ENCODE measurements around the gene SOX5. TPM values are rescaled to one million over a fixed set of nuclear protein-coding genes. Genes with fewer than 3 reads are reported as not detected.

Gene SOX5
- total and polyA plus RNA-seq, 11 donors, result 0.49 to 4.9 (median 2.5) TPM

GRCh38 chr12:23744696-23745095 is 204.8 kb downstream of the SOX5 start:
- Histone ChIP-seq H3K36me3 (peaks cover 0 to 8% (median 0%) of the 10 kb centered on the region in 9 donors), H3K4me3 (no peak overlapping the region), H3K4me1 (no peaks in the 10 kb centered on the region), H3K27me3 (no peaks in the 10 kb centered on the region), H3K27ac (no peak overlapping the region), H3K9me3 (no peaks in the 10 kb centered on the region)
- DNase-seq, result no peak
- intact Hi-C loops (cut with DNase I), result no loop called here
- TF ChIP-seq CTCF (IDR thresholded peaks at IDR 0.05), result no peak
- TF ChIP-seq POLR2A (IDR thresholded peaks at IDR 0.05), result no peak
- ATAC-seq, result no peak
- WGBS, 4 donors, result 35 to 50% (median 41%) methylated on average over 3 of the region's 3 CpGs

- no peak for DNase-seq
- intact Hi-C loops (cut with DNase I), result no loop called here
- H3K27me3 ChIP-seq, result no peaks in the 10 kb centered on the region
- 91 to 94% (median 92%) methylated on average over 3 of the region's 3 CpGs for WGBS, 4 donors
- H3K4me1 ChIP-seq, result no peaks in the 10 kb centered on the region
- H3K9me3 ChIP-seq, result no peaks in the 10 kb centered on the region
- H3K4me3 ChIP-seq, result no peak overlapping the region
- TF ChIP-seq POLR2A (IDR thresholded peaks at IDR 0.05), result no peak
- no peak for TF ChIP-seq CTCF (IDR thresholded peaks at IDR 0.05)
- H3K36me3 ChIP-seq, result peaks cover 0 to 8% (median 0%) of the 10 kb centered on the region in 9 donors
- no peak for ATAC-seq
- H3K27ac ChIP-seq, result no peak overlapping the region
Observed at GRCh38 chr12:23742574-23742973, 206.9 kb downstream of the SOX5 start.

- no peak for DNase-seq
- ATAC-seq, result no peak
- H3K4me3 ChIP-seq, result no peak overlapping the region
- no peaks in the 10 kb centered on the region for H3K9me3 ChIP-seq
- H3K27me3 ChIP-seq, result no peaks in the 10 kb centered on the region
- no peak for TF ChIP-seq CTCF (IDR thresholded peaks at IDR 0.05)
- TF ChIP-seq POLR2A (IDR thresholded peaks at IDR 0.05), result no peak
- 81 to 90% (median 83%) methylated on average over 4 of the region's 4 CpGs for WGBS, 4 donors
- H3K27ac ChIP-seq, result no peak overlapping the region
- no peaks in the 10 kb centered on the region for H3K36me3 ChIP-seq
- intact Hi-C loops (cut with DNase I), result no loop called here
- H3K4me1 ChIP-seq, result peaks cover 0 to 2% (median 0%) of the 10 kb centered on the region in 12 donors
Observed at GRCh38 chr12:23731493-23731892, 218.0 kb downstream of the SOX5 start.

GRCh38 chr12:23731035-23731434 is 218.4 kb downstream of the SOX5 start:
- no peak overlapping the region for H3K4me3 ChIP-seq
- no peaks in the 10 kb centered on the region for H3K27me3 ChIP-seq
- H3K36me3 ChIP-seq, result no peaks in the 10 kb centered on the region
- H3K9me3 ChIP-seq, result no peaks in the 10 kb centered on the region
- intact Hi-C loops (cut with DNase I), result no loop called here
- no peak overlapping the region for H3K27ac ChIP-seq
- WGBS, 4 donors, result 83 to 92% (median 86%) methylated on average over 3 of the region's 3 CpGs
- ATAC-seq (no peak), DNase-seq (no peak)
- peaks cover 0 to 2% (median 0%) of the 10 kb centered on the region in 12 donors for H3K4me1 ChIP-seq
- TF ChIP-seq POLR2A (IDR thresholded peaks at IDR 0.05) (no peak), CTCF (IDR thresholded peaks at IDR 0.05) (no peak)

Data from heart left ventricle (tissue), 16 donors.